ENCODE results near the gene SPATA25.

SPATA25 gene

DNA sequence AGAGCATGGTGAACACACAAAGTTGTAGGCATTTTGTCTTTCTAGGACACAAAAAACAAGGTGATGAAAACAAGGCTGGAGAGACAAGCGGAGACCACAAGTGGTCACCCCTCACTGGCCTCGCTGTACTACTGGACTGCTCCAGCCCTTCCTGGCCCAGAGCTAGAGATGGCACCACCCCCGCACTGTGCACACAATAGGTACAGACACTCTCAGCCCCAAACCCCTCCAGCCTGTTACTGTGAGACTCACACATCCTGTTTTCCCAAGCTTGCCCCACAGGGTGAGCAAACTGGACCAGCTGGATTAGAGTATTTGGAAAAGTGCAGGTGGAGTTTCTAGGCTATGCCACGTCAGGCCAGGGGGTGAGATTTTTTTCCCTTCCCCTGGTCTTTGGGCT lies 14.8 kb downstream of the SPATA25 start:
- TF ChIP-seq, protein P1, sequence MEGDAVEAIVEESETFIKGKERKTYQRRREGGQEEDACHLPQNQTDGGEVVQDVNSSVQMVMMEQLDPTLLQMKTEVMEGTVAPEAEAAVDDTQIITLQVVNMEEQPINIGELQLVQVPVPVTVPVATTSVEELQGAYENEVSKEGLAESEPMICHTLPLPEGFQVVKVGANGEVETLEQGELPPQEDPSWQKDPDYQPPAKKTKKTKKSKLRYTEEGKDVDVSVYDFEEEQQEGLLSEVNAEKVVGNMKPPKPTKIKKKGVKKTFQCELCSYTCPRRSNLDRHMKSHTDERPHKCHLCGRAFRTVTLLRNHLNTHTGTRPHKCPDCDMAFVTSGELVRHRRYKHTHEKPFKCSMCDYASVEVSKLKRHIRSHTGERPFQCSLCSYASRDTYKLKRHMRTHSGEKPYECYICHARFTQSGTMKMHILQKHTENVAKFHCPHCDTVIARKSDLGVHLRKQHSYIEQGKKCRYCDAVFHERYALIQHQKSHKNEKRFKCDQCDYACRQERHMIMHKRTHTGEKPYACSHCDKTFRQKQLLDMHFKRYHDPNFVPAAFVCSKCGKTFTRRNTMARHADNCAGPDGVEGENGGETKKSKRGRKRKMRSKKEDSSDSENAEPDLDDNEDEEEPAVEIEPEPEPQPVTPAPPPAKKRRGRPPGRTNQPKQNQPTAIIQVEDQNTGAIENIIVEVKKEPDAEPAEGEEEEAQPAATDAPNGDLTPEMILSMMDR (IDR thresholded peaks at IDR 0.05; ENCODE audit: insufficient read depth, low read depth, low read length, missing control alignments), result no peak
- no peak for DNase-seq (ENCODE audit: low read depth)

DNA sequence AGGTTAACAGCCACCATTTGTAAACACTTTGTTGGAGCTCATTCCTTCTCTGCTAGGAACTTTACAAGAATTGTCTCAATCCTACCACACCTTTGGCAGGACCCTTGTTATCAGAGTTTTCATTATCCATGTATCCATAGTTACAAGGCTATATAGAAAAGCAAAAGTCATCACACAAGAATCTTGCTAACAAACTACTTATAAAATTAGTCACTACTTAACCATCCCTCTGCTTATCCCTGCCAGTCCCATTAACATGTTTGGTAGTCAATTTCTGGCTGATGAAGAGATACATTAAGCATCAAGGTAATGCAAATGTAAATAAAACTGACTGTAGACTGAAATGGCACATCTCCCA lies 19.6 kb downstream of the SPATA25 start:
- DNase-seq (ENCODE audit: low read depth), result no peak
- TF ChIP-seq, protein P1 (IDR thresholded peaks at IDR 0.05; ENCODE audit: insufficient read depth, low read depth, low read length, missing control alignments), result no peak
- no peak overlapping the region for H3K4me3 ChIP-seq (ENCODE audit: low read depth, low read length)

More for the DNA sequence above, 14.8 kb downstream of the SPATA25 start:
- H3K4me3 ChIP-seq (ENCODE audit: low read depth, low read length), result no peak overlapping the region

DNA sequence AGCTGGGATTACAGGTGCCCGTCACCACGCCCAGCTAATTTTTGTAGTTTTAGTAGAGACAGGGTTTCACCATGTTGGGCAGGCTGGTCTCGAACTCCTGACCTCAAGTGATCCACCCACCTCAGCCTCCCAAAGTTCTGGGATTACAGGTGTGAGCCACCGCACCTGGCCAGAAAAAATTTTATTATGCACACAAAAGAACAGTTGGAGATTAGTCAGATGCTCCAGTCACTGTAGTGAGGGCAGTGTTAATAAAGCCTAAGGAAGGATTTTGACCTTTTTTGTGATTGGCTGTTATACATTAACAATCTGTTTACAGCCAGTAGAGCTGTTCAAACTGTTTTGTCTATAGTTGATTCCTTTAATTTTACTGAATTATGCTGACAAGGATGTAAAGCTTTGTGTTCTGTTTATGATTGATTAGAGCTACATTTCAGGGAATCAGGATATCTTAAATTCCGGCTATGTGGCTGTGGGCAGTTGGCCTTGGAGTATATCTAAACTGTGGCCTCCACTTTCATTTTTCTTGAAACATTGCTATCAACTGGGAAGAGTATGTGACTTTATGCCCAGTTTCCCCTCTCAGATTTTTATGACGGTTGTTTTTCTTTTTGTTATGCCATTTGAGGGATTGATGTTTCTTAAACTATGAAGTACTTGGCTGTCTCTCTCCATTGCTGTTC lies 20.1 kb downstream of the SPATA25 start:
- no peak overlapping the region for H3K4me3 ChIP-seq (ENCODE audit: low read depth, low read length)
- no peak for DNase-seq (ENCODE audit: low read depth)
- TF ChIP-seq, protein P1 (IDR thresholded peaks at IDR 0.05; ENCODE audit: insufficient read depth, low read depth, low read length, missing control alignments), result no peak

DNA sequence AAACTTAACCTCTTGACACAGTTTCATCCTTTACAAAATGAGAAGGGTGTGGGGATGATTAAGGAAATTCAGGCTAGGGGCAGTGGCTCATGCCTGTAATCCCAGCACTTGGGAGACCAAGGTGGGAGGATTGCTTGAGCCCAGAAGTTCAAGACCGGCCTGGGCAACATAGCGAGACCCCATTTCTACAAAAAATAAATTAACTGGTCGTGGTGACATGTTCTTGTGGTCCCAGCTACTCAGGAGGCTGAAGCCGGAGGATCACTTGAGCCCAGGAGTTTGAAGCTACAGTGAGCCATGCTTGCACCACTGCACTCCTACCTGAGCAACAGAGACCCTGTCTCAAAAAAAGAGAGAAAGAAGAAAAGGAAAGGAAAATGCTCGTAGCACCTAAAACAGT lies 21.0 kb downstream of the SPATA25 start:
- TF ChIP-seq, protein P1 (IDR thresholded peaks at IDR 0.05; ENCODE audit: insufficient read depth, low read depth, low read length, missing control alignments), result no peak
- DNase-seq (ENCODE audit: low read depth), result no peak
- no peak overlapping the region for H3K4me3 ChIP-seq (ENCODE audit: low read depth, low read length)

DNA sequence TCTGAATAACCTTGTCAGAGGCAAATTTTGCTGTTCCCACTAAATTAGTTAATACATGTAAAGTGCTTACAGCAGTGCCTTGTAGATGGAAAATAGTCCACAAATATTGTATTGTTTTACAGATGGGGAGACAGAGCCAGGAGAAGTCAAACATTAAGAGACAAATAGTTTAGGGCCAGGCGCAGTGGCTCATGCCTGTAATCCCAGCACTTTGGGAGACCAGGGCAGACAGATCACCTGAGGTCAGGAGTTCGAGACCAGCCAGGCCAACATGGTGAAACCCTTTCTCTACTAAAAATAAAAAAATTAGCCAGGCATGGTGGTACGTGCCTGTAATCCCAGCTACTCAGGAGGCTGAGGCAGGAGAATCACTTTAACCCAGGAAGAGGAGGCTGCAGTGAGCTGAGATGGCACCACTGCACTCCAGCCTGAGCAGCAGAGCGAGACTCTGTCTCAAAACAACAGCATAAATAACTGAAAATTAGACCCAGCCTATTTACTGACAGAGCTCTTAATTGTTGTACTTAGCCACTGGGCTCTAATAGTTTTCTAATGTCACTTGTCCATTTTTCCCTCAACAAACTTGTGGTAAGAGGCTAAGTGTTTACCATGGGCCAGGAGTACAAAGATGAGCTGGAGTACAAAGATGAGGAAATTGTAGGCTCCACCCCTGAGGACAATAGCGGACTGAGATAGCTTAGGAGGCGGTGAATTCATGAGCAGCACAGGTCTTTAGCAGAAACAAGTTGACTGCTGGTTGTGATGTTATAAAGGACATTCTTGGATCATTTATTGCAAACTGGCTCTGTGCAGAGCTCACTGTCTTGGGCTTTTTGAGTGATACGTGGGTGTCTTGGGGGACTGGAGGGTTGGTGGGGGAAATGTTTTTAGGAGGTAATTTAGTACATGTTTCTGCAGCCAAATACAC lies 23.6 kb downstream of the SPATA25 start:
- no peak for DNase-seq (ENCODE audit: low read depth)

DNA sequence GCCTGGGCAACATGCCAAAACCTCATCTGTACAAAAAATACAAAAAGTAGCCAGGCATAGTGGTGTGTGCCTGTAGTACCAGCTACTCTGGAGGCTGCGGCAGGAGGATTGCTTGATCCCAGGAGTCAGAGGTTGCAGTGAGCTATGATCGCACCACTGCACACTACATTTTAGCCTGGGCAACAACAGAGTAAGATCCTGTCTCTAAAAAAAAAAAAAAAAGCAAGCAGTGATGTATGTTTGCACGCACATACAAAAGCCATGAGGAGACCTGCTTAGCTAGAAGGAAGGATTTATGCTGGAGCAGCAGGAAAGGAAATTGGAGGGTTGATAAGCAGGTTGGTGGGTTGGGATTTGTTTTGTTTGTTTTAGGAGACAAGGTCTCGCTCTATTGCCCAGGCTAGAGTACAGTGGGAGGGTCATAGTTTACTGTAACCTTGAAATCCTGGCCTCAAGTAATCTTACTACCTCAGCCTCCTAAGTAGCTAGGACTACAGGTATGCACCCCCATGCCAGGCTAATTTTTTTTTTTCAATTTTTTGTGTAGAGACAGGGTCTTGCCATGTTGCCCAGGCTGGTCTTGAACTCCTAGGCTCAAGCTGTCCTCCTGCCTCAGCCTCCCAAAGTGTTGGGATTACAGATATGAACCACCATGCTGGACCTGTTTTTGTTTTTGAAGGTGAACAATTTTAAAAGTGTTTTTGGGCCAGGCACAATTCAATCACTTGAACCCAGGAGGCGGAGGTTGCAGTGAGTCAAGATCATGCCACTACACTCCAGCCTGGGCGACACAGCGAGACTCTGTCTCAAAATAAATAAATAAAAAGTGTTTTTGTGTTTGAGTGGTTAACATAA lies 26.0 kb downstream of the SPATA25 start:
- TF ChIP-seq, protein P1 (IDR thresholded peaks at IDR 0.05; ENCODE audit: insufficient read depth, low read depth, low read length, missing control alignments), result no peak
- H3K4me3 ChIP-seq (ENCODE audit: low read depth, low read length), result no peak overlapping the region
- no peak for DNase-seq (ENCODE audit: low read depth)

More for the DNA sequence above, 23.6 kb downstream of the SPATA25 start:
- TF ChIP-seq, protein P1 (IDR thresholded peaks at IDR 0.05; ENCODE audit: insufficient read depth, low read depth, low read length, missing control alignments), result no peak
- H3K4me3 ChIP-seq (ENCODE audit: low read depth, low read length), result no peak overlapping the region
